Activated CD4-positive, alpha-beta T cell treated with anti-CD3 and anti-CD28 coated beads, Interleukin-10, Interleukin-2, amounts not matched to agents 100 ng/mL and 50 ng/mL, durations not matched to agents 16 hours and 8 hours (primary cell): ENCODE measurements around the gene CACNA1E.

Experiments used
- DNase-seq: peaks from one replicate; pipeline ENCODE4 v3.0.0-alpha.2; 2020

Gene CACNA1E

DNA sequence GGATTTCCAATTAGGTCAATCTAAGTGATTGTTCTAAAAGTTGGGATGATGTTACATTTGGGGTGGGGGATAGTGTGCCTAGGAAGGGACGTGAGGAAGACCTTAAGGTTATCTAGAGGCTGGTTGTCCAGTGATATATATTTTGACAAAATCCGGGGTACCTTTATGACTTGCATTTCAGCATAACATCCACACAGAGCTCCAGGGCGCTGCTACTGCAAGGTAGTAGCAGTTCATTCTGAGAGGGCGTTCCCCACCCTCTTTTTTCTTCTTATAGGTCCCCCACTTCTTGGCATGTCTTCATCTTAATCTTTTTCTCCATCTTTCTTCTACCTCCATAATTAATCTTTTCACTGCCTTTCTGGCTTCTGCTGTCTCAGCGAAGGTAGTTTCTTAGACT, 161.9 kb downstream of the CACNA1E start:
- no peak for DNase-seq

DNA sequence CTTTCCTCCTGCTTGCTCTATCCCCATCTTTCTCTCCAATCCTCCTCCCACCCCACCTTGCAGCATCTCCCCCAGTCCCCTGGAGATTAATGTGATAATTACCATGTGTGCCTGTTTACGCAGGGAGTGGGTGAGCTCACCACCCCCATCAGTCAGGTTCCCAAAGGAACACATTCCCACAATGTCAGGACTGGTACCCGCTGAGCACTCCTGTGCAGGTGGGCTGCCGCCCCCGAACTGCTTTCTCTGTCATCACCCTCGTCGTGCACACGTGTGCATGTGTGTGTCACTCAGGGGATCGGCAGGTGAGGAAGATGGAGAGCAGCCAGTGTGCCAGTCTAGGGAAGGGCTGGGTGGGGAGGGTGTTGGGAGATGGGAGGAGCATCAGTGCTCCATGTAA, 163.4 kb downstream of the CACNA1E start:
- DNase-seq = no peak

DNA sequence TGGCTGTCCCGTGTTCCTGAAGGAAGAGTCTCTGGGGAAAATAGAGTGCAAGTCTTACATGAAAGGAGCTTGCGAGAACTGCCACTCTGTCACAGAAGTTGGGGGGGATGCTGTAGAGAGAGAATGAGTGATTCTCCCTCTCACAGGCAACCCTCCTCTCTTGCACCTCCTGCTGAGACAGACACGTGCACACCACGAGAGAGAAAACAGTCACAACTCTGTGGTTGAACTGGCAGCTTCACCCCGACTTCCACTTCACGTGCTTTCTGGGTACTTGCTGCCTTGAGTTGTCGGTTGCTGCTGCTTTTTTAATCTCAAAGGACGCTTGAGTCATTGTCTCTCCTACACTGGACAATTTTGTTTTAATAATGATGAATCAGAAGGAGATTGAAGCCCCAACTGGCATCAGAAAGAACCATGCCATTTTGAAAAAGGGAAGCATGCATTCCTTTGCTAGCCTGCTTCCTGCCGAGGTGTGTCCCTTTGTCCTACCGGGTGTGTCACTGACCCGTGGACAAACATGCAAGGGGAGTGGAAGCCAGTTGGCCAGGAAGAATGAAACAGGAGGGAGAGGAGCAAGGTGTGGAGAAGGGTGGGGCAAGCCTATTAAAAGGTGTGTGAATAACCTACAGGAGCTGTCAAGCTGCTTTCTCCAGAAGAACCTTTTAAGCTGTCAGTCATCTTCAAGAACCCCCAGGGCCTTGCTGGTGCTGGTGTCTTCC, 164.2 kb downstream of the CACNA1E start:
- no peak for DNase-seq

DNA sequence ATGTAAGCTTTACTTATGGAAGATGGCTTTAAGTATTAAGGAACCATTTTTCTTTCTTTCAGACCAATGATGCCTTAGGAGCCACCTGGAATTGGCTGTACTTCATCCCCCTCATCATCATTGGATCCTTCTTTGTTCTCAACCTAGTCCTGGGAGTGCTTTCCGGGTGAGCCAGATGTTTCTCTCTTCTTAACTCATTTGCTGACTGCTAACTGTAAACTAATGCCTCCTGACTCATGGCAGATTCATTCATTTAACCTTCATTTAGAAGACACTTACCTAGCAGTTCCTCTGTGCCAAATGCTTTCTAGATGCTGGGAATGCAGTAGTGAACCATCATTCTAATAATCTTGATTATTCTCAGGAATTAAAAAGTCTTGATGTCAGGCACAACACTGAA, 168.0 kb downstream of the CACNA1E start:
- no peak for DNase-seq

DNA sequence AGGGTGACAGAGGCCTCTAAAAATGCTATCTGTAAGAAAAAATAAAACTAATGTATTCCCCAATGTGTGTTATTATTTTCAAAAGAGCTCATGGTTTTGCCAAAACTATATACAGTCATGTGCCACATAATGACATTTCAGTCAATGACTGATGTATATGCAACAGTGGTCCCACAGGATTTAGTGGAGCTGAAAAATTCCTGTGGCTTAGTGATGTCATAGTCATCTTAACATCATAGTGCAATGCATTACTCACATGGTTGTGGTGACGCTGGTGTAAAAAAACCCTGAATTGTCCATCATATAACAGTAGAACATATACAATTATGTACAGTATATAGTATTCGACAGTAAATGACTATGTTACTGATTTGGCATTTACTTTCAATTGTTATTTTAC, 172.4 kb downstream of the CACNA1E start:
- DNase-seq = no peak

DNA sequence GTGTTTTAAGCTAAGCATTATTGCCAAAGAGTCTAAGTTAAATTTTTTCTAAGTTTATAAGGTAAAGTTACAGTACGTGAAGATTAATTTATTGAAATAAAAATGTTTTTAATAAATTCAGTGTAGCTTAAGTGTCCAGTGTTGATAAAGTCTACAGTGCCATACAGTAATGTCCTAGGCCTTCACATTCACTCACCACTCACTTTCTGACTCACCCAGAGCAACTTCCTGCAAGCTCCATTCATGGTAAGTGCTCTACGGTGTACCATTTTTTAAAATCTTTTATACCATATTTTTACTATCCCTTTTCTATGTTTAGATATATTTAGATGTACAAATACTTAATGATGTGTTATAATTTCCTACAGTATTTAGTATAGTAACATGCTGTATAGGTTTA, 173.2 kb downstream of the CACNA1E start:
- DNase-seq = no peak

DNA sequence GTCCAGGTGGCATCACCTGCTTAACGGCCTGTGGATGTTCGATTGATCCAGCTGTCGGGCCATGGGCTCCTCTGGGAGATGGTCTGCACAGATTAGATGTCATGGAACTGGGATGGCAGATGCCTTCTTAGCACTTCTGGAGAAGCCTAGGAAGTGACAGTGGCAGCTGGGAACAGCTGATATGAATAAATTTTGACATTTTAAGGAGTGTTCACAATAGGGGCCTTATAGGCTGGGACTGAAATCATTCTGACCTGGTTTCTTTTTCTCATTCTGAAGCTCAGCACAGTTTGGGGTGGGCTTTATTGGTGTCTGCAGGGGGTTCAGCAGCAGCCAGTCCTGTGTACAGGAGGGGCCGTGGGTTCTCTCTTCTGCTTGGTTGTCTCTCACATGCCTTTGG, 175.3 kb downstream of the CACNA1E start:
- DNase-seq = no peak

DNA sequence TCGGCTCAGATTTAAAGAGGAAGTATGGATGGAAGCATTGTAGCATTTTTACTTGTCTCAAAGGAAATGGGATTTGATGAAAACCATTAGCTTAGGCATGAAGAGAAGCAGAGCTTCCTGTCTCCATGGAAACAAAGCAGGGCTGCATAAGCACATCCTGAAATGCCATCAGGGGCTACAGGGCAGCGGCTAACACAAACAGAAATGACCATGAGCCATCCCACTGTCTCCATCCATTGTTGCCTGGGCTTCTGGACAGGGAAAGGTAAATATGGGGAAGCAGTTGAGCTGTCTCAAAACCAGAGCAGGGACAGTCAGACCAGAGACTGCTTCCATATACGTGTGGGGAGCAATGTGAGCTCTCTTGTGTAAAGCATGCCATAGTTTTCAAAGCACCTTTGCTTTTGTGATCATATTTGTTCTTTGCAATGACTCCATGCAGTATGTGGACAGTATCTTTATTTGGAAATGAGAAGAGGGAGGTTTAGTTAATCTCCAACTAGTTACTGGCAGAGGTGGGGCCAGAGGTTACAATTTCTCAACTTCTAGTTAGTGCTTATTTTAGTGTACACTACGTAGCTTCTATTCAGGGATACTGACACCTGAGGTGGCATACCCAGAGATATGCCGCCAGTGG, 176.1 kb downstream of the CACNA1E start:
- DNase-seq = no peak

DNA sequence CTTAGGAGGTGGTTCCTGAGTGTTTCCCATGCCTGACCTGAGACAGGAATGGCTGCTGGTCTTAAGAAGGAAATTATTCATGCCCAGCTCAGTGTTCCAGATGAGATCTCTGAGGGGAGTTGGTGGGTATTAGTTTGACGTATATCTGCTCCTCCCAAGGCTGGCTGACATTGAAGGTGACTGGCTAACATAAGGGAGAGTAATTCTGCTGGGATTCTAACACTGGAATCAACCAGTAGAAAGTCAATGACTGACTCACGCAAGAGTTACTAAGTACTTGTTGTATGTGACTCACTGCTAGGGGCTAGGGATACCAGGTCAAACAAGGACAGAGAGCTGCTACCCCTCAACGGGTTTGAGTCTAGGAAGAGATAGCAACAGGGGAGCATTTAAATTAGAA, 177.3 kb downstream of the CACNA1E start:
- no peak for DNase-seq

DNA sequence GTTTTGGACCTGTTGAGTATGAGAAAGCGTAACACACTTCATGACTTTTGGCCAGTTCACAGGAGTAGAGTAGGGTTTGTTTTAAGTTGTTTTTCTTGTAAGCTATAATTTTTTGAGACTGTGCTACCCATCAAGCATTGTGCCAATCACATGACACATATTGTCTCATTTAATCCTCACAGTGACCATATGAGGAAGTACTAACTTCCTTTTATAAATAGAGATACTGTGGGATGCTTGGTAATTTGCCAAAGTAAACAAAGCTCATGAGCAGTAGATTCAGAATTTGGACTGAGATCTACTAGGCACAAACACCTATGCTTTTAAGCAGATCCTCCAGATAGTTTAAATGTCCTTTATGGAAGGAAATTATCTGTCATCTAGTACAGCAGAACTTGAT, 178.3 kb downstream of the CACNA1E start:
- no peak for DNase-seq

DNA sequence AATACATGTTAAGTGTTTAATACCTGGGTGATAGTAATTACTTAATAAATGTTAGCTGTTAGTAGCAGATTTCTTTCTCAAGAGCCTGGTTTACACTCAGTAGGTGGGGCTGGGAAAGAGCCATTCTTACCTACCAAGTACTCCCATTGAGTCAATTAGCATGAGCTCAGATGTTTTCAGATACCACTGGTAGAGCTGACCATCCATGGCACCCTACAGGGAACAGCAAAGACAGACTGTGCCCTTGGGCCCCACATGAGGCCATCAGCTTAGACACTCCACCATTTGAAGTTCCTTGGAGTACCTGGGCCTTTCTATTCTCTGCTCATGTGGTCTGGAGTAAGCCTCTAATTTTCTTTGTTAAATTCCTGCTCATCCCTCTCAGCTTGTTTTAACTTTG, 179.3 kb downstream of the CACNA1E start:
- DNase-seq = no peak

DNA sequence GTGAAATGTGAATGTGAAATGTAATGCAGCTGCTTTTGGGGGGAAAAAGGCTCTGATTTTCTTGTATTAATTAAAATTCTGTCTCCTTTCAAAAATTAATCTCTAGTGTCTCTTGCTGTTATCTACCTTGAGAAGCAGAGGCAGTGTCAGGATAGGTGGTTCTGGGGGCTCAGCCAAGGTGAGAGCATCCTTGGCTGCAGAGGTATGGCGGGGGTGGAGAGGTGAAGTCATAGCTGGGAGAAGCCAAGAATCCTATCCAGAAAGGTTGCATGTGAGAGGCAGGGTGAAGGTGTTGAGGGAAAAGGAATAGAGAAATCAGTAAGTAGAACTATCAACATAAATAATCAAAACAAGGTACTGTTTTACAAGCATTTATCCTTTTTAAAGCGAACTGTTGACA, 181.2 kb downstream of the CACNA1E start:
- no peak for DNase-seq

DNA sequence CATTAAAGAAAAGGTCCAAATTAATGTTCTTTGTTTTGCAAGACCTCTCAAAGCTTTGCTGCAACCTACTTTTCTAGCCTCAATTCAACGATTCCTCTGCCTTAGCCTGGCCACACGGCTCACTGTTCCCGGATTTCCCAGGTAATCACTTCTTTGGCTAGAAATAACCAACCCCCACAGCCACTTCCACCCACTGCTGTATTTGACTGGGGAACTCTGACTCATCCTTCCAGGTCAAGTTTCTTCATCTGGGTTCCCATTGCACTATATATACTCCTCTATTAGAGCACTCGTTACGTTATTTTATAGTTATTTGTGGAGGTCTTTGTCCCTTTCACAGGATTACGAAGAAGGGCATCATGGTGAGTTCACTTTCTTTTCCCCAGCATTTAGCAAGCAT, 185.9 kb downstream of the CACNA1E start:
- no peak for DNase-seq

DNA sequence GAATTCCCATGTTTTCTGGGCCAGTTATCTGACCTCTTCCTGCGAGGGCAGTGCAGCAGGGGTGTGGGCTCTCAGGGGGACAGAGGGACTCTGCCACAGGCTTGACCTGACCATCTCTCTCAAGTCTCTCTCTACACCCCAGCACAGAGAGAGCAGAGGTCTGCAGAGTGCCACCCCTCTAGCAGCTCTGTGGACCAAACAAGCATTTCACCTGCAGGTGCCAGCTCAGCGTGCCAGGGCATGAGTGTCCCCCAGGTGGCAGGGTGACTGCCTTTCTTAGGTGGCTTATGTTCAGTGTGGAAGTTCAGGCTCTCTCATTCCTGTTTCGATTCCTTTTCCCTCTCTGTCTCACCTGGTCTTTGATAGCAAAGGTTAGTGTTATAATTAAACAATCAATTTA, 191.3 kb downstream of the CACNA1E start:
- no peak for DNase-seq

DNA sequence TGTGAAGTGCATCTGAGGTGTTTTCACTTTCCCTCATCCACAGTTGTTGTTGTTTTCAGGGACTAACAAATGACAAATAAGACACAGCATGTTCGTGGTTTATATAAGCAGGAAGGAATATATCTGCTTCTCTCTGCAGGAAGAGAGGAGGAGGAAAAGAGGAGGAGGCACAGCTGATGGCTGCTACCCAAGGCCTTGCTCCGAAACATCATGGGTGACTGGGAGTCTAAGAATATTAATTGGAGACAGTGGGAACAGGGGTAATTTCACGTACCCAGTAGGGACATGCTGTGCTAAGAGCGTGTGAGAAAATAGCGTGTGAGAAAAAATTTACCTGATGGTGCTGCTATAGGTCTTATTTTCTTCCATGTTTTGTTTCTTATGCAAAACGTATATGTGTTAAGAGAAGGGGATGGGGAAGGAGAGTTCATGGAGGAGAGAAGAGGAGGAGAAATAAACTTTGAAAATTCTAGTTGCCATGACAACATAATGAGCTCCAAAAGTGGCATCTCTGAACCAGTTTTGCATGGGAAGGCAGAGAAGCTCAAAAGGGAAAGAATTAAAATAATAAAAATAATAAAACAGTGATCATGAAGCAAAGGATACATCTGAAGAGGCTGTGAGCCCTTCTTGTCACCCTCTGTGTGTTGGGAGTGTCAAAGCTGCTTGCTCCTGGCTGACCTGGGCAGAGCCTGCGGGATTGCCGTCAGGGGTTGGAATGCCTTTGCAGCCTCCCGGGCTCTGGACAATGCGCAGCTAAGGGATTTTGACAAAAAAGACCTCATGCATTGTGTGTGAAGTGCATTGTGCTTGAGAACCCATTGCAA, 192.0 kb downstream of the CACNA1E start:
- no peak for DNase-seq

DNA sequence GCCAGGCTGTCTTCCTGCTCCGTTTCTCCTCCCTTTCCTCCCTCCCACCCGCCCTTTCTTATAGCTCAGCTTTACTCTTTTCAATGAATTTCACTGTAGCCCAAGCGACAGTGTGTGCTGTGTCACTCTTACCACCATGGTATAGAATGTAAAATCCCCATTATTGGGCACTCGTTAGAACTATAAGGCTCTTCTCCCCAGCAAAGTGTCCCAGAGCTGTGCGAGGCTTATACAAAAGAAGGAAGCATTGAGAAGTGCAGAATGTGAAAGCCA, 192.5 kb downstream of the CACNA1E start:
- no peak for DNase-seq

DNA sequence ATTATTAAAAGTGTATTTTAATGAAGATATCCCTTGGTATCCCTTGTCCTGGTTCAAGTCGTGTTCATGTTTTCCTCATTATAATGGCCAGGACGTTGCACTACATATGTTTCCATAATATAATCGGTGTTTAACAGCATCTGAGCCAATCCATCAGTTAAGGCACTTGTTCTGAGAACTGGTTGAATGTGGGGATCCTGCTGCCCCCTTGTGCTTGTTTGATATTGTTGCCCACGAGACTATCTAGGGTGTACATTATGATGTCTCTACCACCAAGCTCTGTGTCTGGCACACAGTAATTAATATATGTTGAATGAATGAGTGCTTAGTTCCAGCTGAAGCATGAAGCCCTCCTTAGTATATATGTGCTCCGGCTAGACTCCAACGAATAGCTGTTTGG, 193.0 kb downstream of the CACNA1E start:
- DNase-seq = peak; percentile 20

DNA sequence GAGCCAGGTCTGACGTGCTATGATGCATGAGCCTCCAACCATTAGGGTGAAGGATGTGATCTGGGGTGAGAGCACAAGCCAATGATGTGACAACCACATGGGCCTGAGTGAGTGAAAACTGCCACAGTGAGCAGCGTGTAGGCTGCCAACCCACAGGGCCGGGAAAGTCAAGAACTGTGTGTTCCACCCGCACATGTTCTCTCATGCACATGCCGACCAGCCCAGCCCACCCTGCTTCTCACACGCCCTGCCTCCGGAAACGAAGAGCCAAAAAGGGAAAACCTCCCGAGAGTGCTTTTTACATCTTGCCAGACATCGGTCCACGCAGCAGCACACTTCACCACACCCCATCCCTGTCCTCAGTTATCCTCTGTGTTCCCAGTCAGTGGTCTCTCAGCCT, 197.0 kb downstream of the CACNA1E start:
- no peak for DNase-seq

DNA sequence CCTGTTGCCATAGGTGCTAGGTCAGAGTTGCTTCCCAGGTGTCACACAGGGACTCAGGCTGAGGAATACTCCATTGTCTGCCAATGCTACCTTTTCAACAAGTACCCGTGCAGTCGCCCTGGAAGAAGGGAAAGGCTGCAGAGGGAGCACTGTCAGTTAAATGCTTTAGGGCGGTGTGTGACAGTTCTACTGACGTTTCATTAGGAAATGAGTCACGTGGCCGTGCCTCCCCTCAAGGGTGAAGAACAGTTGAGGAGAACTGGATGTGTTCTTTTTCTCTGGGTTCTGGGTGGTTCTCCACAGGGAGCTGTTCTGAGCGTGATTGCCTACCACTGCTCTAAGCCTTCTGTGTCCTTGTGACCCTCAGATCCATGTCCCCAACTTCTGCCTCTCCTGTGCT, 197.6 kb downstream of the CACNA1E start:
- no peak for DNase-seq

DNA sequence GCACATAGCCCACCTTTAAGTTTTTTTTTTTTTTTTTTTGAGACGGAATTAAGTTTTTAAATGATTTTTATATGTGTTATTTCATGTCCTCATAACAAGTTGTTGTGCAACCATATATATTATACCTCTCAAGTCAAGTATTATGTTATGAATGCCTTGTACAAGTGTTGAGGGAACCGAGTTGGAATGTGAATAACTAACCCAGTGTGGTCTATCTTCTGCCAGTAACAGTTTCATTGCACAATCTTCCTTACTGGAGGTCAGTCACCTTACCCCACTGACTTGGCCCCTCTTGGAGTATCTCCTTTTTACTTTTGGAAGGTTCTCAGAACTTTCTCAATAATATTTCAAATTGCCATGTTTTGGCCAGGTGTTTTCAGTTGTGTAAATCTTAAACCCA, 201.9 kb downstream of the CACNA1E start:
- no peak for DNase-seq

DNA sequence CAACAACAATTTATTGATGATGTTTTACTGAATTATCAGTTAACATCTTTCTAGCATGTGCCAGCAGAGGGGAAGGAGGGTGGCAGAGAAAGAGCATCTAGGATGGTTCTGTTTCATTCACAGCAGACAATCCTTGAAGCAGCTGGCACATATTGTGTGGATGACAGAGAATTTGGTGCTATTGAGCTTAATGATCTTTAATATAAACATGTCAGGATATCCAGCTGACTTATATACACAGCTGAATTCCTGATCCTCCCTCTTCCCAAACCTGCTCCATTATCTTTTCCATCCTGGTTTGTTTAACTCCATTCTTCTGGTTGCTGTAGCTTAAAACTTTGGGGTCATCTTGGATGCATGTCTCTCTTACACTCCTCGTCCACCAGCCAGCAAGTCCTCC, 218.6 kb downstream of the CACNA1E start:
- no peak for DNase-seq

DNA sequence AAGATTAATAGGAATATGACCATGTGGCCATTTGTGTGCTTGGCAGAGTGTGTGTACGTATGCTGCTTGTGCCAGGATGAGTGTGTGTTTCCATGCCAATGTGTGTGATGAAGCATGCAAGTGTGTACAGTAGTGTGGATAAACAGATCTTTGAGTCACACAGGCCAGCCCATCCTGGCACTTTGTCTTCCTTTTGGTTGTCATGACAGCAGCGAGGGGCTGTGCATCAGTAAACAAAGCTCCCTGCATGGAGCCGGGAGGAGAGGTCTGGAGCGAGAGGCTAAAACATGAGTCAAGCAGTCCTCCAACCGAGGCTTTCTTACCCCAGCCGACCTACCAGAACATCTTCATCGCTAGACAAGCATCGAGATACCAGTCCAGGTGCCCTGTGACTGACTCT, 221.2 kb downstream of the CACNA1E start:
- DNase-seq = no peak

DNA sequence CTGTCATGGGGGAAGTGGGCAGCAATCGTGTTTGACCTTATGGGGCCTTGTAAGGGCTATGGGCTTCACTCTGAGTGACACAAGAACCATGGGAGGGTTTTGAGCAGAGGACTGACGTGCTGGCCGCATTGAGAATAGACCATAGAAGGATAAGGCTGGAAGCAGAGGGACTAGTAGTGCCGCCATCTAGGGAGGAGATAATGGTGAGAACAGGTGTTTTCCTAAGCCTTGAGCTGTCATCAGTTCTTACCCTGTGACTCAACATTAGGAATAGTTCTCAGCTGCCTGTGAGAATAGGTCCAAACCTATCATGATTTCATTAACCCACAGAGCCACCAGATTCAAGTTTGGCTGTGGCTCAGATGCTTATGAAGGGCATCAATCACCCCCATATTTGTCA, 228.5 kb downstream of the CACNA1E start:
- DNase-seq = no peak

DNA sequence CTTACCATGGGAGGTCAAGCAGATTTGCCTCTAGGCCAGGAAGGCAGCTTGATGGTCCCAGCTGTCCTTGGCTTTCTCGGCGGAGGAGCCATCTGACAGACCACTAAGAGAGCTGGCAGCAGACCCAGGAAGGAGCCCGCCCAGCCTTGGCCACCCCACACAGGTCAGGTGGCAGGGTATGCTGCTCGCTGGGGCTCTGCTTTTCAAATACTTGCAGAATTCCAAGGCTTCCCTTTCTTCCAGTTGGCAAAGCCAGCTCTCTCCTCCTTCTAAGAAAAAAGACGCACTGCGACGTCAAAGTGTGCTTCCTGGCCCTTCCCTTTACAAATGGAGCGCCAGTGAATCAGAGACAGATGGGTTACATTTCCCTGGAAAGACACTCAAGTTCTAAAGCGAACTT, 229.4 kb downstream of the CACNA1E start:
- DNase-seq = no peak

DNA sequence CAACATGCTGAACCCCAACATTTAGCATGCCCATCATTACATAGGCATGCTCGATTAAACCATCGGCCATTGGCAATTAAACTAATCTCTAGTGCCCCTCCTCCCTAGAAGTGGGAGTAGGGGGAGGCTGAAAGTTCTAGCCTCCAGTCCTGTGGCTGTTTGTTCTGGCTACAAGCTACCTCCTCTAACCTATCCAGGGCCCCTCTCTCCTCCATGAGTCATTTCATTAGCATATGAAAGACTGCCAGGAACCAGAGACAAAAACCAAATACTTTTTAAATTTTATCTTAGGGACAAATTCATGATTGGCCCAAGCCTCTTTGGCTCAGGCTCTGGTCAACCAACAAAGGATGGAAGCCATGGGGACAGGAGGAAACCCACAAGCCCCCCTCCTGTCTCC, 231.1 kb downstream of the CACNA1E start:
- DNase-seq = no peak
